Skeletal muscle satellite cell (primary cell): ENCODE data around the gene CADPS.

Experiments used
- H3K27me3 ChIP-seq: 2 replicates; pipeline ENCODE4 v1.7.0; 2013; ENCODE audit warnings: low read length; ENCODE audit not compliant: control insufficient read depth, insufficient read depth
- H3K36me3 ChIP-seq: 2 replicates; pipeline ENCODE4 v1.7.0; 2013; ENCODE audit warnings: mild to moderate bottlenecking, control low read depth, low read length; ENCODE audit not compliant: insufficient read depth
- H3K4me1 ChIP-seq: 2 replicates; pipeline ENCODE4 v1.7.0; 2013; ENCODE audit warnings: low read length; ENCODE audit not compliant: control insufficient read depth, insufficient read depth
- H3K4me2 ChIP-seq: 2 replicates; pipeline ENCODE4 v1.7.0; 2013; ENCODE audit warnings: mild to moderate bottlenecking, low read length
- H3K4me3 ChIP-seq: 2 replicates; pipeline ENCODE4 v1.7.0; 2013; ENCODE audit warnings: low read length
- H3K9ac ChIP-seq: 2 replicates; pipeline ENCODE4 v1.7.0; 2013; ENCODE audit warnings: mild to moderate bottlenecking, low read depth, low read length, moderate library complexity
- H3K9me3 ChIP-seq: replicated peaks from 2 replicates; pipeline ENCODE4 v1.7.0; 2013; ENCODE audit warnings: mild to moderate bottlenecking, control low read depth, low read length

Gene CADPS

GRCh38 chr3:62732183-62732904, 142.9 kb downstream of the CADPS start:
- Histone ChIP-seq H3K4me2 (no peak overlapping the region), H3K27me3 (no peaks in the 10 kb centered on the region), H3K9me3 (no peaks in the 10 kb centered on the region), H3K9ac (no peak overlapping the region), H3K4me1 (no peaks in the 10 kb centered on the region), H3K36me3 (no peaks in the 10 kb centered on the region), H3K4me3 (no peak overlapping the region)

GRCh38 chr3:62727981-62728380, 147.2 kb downstream of the CADPS start:
- H3K4me3 ChIP-seq: no peak overlapping the region
- H3K4me1 ChIP-seq: no peaks in the 10 kb centered on the region
- H3K9me3 ChIP-seq: no peaks in the 10 kb centered on the region

GRCh38 chr3:62727536-62727935, 147.7 kb downstream of the CADPS start:
- Histone ChIP-seq H3K9me3 (no peaks in the 10 kb centered on the region), H3K27me3 (no peaks in the 10 kb centered on the region), H3K4me2 (no peak overlapping the region), H3K4me3 (no peak overlapping the region), H3K36me3 (no peaks in the 10 kb centered on the region), H3K4me1 (no peaks in the 10 kb centered on the region), H3K9ac (no peak overlapping the region)

More at GRCh38 chr3:62727981-62728380, 147.2 kb downstream of the CADPS start:
- Histone ChIP-seq H3K9ac (no peak overlapping the region), H3K4me2 (no peak overlapping the region), H3K36me3 (no peaks in the 10 kb centered on the region), H3K27me3 (no peaks in the 10 kb centered on the region)

GRCh38 chr3:62724503-62724902, 150.7 kb downstream of the CADPS start:
- Histone ChIP-seq H3K4me1 (no peaks in the 10 kb centered on the region), H3K4me3 (no peak overlapping the region), H3K36me3 (no peaks in the 10 kb centered on the region), H3K27me3 (no peaks in the 10 kb centered on the region), H3K9ac (no peak overlapping the region), H3K4me2 (no peak overlapping the region), H3K9me3 (no peaks in the 10 kb centered on the region)

GRCh38 chr3:62723914-62724217, 151.3 kb downstream of the CADPS start:
- no peaks in the 10 kb centered on the region for H3K9me3 ChIP-seq
- H3K4me2 ChIP-seq: no peak overlapping the region
- no peaks in the 10 kb centered on the region for H3K27me3 ChIP-seq
- H3K9ac ChIP-seq: no peak overlapping the region
- peaks cover under 1% of the 10 kb centered on the region for H3K4me1 ChIP-seq
- H3K36me3 ChIP-seq: no peaks in the 10 kb centered on the region
- H3K4me3 ChIP-seq: no peak overlapping the region

- no peaks in the 10 kb centered on the region for H3K36me3 ChIP-seq
- no peak overlapping the region for H3K4me3 ChIP-seq
Observed at GRCh38 chr3:62723166-62723913, 151.9 kb downstream of the CADPS start.

GRCh38 chr3:62722344-62722743, 152.9 kb downstream of the CADPS start:
- H3K36me3 ChIP-seq: no peaks in the 10 kb centered on the region
- H3K4me3 ChIP-seq: no peak overlapping the region
- peaks cover 7% of the 10 kb centered on the region for H3K4me1 ChIP-seq
- H3K9me3 ChIP-seq: no peaks in the 10 kb centered on the region
- no peak overlapping the region for H3K9ac ChIP-seq
- H3K27me3 ChIP-seq: no peaks in the 10 kb centered on the region
- H3K4me2 ChIP-seq: no peak overlapping the region

More at GRCh38 chr3:62723166-62723913, 151.9 kb downstream of the CADPS start:
- Histone ChIP-seq H3K9ac (no peak overlapping the region), H3K4me2 (no peak overlapping the region), H3K4me1 (peaks cover 6% of the 10 kb centered on the region), H3K9me3 (no peaks in the 10 kb centered on the region), H3K27me3 (no peaks in the 10 kb centered on the region)

- no peak overlapping the region for H3K9ac ChIP-seq
- peaks cover 7% of the 10 kb centered on the region for H3K4me1 ChIP-seq
- H3K27me3 ChIP-seq: no peaks in the 10 kb centered on the region
- no peaks in the 10 kb centered on the region for H3K9me3 ChIP-seq
- no peak overlapping the region for H3K4me3 ChIP-seq
- H3K4me2 ChIP-seq: no peak overlapping the region
- H3K36me3 ChIP-seq: no peaks in the 10 kb centered on the region
Observed at GRCh38 chr3:62718515-62719320, 156.5 kb downstream of the CADPS start.

GRCh38 chr3:62718011-62718410, 157.2 kb downstream of the CADPS start:
- Histone ChIP-seq H3K9me3 (no peaks in the 10 kb centered on the region), H3K27me3 (no peaks in the 10 kb centered on the region), H3K4me3 (no peak overlapping the region), H3K9ac (no peak overlapping the region), H3K4me2 (no peak overlapping the region), H3K4me1 (peaks cover 7% of the 10 kb centered on the region), H3K36me3 (no peaks in the 10 kb centered on the region)

- Histone ChIP-seq H3K4me2 (no peak overlapping the region), H3K9ac (no peak overlapping the region), H3K27me3 (no peaks in the 10 kb centered on the region), H3K4me3 (no peak overlapping the region), H3K4me1 (no peaks in the 10 kb centered on the region), H3K36me3 (no peaks in the 10 kb centered on the region), H3K9me3 (no peaks in the 10 kb centered on the region)
Observed at GRCh38 chr3:62712746-62713145, 162.5 kb downstream of the CADPS start.

- no peak overlapping the region for H3K4me3 ChIP-seq
- no peaks in the 10 kb centered on the region for H3K36me3 ChIP-seq
- no peak overlapping the region for H3K4me2 ChIP-seq
- no peak overlapping the region for H3K9ac ChIP-seq
- H3K4me1 ChIP-seq: no peaks in the 10 kb centered on the region
- H3K9me3 ChIP-seq: no peaks in the 10 kb centered on the region
- no peaks in the 10 kb centered on the region for H3K27me3 ChIP-seq
Observed at GRCh38 chr3:62710751-62711150, 164.5 kb downstream of the CADPS start.
